NCI-H82 (cell line): ENCODE results near the gene LIPC.
A peak's percentile ranks its signal among the peaks of the same experiment; 100 is the strongest.

Experiments used
- DNase-seq: peaks from one replicate; lab custom pipeline; 2025; lab: John Stamatoyannopoulos, UW

Gene LIPC

DNA sequence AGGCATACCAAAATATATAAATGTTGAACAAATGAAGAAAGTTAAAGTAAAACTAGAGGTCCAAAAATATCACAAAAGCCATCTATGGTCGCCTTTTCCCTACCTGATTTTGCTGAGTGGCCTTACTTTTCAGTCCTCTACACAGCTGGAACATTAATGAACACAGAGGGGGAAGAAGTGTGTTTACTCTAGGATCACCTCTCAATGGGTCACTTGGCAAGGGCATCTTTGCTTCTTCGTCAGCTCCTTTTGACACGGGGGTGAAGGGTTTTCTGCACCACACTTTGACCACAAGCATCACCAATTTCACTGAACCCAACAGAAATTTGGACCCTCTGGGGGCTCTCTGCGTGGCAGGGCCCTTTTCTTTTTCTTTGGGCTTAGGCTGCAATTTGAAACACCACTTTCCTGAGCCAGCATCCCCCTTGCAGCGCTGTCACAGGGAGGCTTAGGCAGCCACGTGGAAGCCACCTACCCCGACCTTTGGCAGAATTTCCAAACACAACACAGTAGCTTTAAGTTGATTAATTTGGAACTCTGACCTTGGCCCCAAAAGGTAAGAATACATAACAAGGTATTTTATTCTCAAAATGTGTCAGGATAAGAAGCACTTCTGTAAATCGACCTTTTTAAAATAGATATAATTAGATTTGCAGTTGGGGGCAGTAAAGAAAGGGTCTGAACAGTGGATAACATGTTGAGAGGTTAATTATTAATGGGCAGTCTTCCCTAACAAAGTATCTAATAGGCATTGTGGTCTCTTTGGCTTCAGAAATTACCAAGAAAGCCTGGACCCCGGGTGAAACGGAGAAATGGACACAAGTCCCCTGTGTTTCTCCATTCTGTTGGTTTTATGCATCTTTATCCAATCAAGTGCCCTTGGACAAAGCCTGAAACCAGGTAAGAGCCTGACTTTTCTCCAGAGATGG lies at the start of gene LIPC:
LIPC (plus strand) TSS at position 771 of the 929 bp plus-strand sequence; CDS start at position 813, 42 bp downstream.
- DNase-seq = no peak

DNA sequence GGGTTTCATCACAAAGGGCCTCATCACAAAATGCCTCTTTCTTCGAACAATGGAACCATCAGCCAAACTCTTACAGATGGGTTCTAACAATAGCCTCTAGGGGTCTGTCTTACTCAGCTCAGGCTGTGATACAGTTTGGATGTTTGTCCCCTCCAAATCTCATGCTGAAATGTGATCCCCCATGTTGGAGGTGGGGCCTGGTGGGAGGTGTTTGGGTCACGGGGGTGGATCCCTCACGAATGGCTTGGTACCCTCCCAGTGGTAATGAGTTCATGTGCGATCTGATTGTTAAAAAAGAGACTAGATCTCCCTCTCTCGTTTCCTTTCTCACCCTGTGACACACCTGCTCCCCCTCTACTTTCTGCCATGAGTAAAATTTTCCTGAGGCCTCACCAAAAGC lies 47.9 kb upstream of the LIPC start:
- DNase-seq = no peak

DNA sequence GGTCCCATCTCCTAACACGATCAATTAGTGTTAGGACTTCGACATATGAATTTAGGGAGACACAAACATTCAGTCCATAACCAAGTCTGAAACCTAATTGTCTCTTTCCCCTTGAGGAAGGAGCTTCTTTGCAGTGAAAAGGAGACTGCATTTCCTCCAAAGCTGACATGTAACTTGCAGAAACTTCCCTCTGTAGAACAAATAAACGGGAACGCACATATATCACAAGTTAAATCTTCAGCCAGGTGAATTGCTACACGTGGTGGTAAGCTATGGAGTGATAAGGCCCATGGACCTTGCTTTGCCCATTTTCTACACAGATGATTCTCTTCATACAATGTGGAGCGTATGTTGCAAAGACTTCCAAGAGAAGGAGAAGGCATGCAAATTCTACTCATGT lies 47.1 kb upstream of the LIPC start:
- no peak for DNase-seq

DNA sequence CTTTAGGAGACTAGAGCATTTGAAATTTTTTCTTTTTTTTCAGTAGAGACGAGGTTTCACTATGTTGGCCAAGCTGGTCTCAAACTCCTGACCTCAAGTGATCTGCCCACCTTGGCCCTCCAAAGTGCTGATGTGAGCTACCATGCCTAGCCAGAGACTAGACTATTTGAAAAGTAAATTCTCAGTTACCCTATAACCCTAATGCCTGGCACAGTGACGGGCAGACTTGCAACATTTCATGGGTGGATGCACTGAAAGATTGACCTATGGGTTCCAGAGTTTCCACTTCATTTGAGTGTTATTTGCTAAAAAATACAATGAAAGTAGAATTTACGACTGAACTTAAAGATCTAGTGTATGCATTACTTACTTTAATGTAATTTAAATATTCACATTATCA lies 45.7 kb upstream of the LIPC start:
- no peak for DNase-seq

DNA sequence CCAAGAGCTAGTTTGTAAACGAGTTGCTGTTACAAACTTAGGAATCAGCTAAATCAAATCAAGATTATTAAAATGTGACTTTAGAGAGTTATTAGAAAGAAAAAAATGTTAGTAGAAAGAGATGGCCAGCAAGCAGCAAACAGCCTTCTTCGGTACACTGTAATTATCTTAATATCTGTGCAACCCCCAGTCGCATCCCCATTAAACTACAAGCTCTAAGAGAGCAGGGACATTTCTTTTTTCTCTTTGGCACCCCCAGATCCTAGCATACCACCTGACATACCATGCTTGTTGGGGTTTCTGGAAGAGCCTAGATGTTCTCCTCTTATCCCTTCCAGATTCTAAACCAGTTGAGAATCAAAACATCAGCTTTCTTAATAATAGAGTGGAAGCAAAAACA lies 45.1 kb upstream of the LIPC start:
- DNase-seq = no peak

DNA sequence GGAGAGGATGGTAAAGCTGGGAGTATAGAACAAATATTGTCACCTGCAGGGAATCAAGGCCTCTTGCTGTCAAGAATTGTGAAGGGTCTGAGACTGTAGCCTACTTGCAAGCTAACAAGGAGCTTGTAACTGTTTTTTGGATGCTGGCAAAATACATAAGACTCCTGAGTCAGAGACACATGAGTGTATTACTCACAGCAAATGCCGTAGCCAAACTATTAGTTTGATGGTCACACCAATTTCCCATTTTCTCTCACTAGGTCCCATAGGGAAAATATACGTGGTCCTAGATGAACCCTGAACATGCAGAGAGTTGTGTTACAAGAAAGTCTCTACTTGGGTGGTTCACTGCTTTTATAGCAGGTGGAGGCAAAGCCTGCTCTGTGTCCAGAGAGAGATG lies 44.7 kb upstream of the LIPC start:
- DNase-seq = no peak

DNA sequence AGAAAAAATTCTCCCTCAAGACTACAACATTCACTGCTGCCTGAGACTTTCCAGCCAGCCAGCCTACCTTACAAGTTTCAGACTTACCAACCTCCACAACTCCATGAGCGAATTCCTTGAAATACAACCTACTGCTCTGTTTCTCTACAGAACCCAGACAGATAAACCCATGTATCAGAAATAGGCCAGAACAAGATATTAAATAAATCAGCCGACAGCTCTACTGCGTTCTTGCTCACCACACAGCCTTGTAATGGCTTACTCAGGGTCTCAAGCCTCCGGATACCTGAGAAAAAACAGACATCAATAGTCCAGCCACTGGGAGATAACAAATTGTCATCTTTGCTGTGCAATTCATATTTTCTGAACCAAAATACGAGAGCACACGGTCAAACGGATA lies 43.6 kb upstream of the LIPC start:
- DNase-seq = no peak

DNA sequence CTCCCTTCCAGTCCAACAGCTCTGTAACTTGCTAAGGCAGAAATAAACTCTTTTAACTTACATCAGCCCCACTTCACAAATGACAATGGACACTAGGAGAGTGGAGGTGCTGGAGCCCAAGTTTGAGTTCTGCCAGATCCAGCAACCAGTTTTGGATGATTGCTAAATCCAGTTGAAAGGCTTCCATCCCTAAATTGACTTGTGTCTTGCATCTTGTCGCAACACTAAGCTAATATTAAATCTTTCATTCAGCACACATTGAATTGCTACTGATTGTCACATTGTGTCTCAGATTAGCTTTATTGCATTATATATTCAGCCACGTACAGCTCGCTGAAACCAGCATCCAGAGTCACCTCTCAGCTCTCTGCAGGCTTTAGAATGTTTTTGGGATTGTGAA lies 41.7 kb upstream of the LIPC start:
- DNase-seq = no peak

DNA sequence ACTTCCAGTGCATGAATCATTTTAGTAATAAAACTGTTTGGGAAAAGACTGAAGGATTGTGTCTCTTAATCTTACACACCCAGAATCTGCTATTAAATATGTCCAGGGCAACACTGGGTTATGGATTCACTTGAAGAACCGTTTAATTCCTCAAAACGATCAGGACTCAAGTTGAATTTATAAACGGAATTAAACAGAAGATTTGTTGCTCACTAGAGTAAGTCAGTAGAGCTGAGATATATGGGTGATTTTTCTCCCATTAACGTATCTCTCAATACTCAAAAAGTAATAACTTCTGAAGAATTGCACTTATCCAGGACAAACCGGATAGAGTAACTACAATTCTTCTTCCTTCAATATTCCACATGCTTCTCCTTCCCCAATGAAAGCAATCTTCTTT lies 41.1 kb upstream of the LIPC start:
- no peak for DNase-seq

DNA sequence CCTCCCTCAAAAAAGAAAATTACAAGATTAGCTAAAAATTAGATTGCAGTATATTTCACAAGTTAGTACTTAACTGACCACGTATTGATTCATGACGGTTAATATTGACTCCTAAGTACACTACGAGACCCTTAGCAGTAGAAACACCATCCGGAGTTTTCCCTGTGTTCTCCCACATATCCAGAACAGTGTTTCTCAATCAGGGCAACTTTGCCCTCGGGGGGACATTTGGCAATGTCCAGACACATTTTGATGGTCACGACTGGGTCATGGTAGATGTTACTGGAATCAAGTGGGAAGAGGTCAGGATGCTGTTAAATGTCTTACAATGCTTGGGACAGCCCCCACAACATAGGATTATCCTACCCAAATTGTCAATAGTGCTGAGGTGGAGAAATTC lies 40.7 kb upstream of the LIPC start:
- no peak for DNase-seq

DNA sequence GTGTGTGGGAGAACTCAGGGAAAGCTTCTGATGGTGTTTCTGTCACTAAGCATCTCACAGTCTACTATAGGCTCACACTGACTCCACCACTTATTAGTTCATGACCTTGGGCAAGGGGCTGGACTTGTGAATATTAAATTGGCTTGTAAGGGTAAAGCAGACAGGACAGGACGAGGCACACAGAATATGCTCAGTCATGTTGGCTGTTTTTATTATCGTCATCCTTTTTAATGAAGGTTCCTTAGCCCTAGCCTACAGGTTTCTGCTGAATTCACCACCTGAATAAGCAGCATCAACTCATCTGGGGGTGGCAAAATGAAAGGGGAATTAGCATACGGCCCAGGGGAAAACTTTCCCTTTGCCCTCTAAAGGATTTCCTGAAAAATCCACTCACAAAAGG lies 39.6 kb upstream of the LIPC start:
- DNase-seq = no peak

DNA sequence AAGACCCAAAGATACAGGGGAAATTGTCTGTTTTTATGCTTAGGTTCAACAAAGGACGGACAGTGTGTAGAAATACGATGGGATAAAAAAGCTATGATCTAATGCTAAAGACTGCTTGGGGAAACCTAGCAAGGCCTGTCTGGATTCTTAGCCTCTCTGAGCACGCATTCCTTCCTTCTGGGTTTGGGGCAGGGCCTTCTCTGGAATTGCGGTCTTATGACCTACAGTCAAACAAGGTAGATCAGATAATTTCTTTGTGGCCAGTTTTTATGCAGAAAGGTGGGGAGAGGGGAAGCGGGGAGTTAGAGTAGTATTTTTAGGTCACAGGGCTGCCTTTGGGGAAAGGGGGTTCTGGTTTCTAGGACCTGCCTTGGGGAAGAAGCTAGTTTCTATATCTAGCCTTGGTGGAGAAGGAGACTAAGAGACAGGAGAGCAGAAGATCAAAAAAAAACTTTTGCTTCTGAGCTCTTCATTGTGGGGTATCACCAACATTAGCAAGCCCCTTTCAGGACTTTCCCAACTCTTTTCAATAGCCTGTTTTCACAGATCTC lies 39.1 kb upstream of the LIPC start:
- DNase-seq = no peak

DNA sequence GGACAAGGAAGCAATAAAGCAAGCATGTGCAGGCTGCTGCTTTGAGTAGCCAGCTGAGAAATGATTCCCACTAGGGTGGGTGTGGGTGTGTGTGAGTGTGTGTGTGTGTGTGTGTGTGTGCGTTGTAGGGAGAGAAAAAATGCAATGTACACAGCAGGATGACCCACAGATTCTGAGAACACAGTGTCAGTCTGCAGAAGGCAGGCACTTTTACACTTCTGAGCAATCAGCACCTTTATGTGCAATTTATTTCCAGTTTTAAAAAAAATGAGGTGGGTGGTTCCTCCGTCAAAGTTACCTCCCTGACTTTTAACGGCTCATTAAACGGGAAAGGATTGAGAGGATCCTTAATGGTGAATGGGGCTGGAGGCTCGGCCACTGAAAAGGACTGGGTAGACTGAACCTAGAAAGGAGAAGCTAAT lies 38.5 kb upstream of the LIPC start:
- no peak for DNase-seq

DNA sequence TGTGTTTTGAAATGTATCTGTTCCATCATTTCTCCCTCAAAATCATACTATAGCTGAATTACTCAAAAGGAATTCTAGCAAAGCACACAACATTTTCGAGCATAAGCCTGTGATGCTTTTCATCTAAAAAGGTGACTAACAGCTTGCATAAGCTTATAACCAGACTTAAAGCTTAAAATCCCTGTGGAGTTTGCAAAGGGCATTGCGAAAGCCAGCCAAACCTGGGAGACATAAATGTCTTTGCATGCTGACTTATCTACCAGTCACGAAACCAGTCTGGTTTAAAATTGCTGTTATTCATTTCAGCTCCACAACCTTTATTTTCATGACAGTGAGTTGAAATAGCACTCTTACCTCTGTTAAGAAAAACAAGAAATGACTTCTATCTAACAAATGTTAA lies 35.6 kb upstream of the LIPC start:
- peak; percentile 86 for DNase-seq

DNA sequence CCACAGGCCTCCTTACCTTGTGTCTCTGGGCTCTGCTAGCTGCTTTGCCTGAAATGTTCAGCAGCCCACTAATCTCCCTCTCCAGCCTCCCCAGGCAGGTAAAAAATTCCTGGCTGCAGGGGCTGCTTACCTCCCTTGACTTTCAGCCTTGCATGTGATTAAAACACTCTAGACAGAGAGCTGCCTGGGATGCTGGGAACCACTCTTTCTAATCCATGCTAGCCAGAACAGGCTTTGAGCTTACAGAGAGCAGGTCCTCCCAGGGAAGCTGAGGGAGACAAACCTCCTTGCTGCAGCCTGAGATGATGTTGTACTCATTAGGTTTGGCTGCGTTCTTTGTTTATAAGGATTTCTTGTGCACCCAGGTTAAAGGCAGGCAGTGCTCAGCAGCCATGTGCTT lies 33.7 kb upstream of the LIPC start:
- DNase-seq = peak; percentile 92

DNA sequence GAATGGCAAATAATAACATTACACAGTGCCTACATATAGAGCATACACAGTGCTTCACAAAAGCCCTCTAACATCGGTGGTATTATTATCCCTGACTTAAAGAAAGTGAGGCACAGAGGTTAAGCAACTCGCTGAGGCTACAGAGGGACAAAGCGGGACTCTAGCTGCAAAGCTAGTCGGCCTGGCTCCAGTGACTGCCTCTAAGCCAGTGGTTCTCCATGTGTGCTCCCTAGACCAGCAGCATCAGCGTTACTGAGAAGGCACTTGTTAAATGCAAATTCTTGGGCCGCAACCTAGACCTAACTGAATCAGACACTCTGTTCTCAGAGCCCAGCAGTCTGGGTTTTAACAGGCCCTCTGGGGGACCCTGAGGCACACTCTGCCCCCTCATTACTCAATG lies 33.1 kb upstream of the LIPC start:
- DNase-seq = peak; percentile 40

DNA sequence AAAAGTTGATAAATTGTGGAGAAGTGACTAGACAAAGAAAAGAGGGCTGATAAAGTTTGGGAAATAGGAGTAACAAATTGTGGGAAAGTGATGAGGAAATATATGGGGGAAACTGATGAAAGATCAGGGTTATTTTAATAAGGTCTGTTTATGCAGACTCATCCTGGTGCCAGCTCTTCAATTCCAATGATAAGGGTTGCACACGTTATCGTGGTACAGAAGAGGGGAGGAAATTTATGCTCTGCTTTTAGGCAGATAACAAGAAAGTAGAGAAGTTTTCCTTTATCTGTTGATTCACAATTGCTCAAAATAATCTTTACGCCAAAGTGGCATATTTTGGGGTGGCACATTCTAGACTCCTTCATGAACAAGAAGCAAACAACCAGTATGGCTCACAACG lies 32.1 kb upstream of the LIPC start:
- DNase-seq = no peak

DNA sequence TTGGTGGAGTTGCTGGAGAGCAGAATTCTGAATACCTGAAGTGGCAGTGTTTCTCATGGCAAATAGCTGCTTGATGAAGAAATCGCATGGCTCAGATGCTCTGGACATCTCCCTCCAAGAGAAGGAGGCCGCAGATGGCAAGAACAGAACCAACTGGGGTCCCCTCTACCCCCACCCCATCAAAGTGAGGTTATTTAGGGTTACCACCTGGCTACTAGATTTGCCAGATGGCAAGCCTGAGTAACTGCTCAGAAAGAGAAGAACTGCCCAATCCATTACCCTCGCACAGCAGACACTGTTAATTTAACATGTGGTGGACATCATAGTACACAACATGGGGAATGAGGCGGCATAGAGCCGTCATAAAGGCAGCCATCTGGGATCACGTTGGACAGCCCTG lies 30.5 kb upstream of the LIPC start:
- DNase-seq = peak; percentile 87

DNA sequence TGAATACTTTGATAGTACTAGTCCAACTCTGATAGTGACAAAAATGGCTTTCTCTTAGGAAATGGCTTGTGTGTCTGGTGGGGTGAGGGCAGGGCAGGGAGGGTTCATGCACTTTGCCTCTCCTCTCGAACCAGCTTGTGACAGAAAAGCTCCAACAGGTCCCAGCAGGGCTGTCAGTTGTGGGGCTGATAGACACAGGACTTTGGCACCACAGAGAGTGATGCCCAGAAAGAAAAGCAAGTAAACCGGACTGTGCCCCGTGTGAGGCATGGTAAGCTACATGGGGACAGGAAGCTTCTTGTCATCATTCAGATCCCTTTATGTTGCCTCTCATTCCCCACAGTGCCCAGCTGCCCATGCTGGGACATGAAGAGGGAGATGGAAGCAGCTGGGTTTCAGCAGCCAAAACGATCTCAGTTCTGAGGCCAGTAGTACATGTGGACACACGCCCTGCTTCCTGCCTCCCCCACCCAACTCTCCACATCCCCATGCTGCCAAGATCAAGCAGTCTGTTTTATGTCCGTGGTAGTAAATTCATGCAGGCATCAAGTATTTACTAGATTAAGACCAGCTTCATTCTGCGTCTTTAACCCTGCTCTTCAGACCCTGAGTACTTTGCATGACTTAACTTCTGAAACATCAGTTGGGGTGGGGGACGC lies 29.7 kb upstream of the LIPC start:
- DNase-seq = peak; percentile 14

DNA sequence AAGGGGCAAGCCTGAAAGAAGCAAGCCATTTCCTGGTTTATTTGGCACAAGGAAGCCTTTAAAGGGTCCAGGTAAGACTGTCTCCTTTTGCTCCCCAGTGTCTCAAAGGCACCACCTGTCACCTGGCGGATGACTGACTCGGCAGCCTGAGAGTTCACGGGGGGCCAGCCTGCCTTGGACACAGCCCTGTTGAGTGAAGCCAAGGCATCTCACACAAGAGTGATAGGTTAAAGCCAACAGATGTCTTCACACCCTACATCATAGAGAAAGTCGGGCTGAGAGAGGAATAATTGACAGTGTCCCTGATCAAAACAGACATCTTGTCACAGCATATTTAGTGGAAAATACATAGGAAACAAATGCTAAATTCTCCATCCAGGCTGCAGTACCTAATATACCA lies 28.2 kb upstream of the LIPC start:
- no peak for DNase-seq

DNA sequence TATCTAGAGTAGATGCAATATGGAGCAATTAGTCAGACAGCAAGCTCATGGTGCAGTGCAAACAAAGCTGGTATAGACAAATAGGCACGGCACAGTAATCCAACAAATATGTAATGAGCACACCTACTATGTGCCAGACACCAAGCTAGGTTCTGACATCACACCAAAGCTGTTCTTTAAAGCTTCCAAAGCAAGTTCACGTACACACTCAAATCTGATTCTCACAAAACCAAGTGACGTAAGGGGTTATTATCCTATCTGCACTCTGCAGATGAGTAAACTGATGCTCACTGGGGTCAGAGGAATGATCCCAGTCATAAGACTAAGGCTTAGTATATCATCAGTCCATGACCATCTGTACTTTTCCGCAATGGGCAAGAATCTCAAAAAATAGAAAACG lies 27.8 kb upstream of the LIPC start:
- no peak for DNase-seq

DNA sequence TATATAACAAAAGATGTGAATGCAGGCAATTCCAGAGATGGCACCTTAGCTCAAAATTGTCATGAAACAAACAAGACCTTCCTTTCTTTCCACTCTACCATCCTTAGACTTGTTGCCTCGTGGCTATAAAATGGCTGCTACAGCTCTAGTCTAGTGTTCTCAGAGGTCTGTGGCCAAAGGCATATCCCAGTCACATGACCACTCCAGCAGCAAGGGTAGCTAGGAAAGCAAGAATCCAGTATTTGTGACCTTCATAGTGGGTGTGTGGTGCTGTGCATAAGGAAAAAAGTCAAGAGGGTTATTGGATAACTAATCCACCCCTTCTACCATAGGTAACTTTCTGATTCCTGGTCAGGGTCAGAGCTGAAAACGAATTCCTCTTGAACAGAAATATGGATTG lies 27.1 kb upstream of the LIPC start:
- DNase-seq = no peak

DNA sequence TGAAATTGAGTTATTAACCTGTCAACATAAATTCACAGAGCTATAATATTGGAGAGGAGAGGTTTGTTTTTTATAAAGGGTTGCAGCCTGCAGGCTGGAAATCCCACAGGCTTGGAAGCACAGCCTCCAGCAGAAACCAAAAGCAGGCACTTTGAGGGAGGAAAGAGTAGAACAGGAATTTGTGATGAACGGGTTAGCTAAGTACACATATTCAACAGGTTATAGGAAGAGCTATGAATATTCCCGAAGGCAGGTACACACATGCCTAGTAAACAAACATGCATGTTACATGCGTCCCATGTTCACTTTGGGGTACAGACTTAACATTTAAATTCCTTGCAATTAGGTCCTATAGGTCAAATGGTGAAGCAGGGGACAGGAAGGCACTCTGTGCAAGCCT lies 25.9 kb upstream of the LIPC start:
- DNase-seq = no peak
